COR-L47 (cell line): ENCODE data around the gene AP2A2.

Experiments used
- DNase-seq: peaks from one replicate; lab custom pipeline; 2025; lab: John Stamatoyannopoulos, UW

Gene AP2A2

GRCh38 chr11:1059759-1060158 lies 134.1 kb downstream of the AP2A2 start:
- DNase-seq = no peak

GRCh38 chr11:1060410-1060809 lies 134.7 kb downstream of the AP2A2 start:
- DNase-seq = no peak

- DNase-seq = no peak
These were observed 135.4 kb downstream of the AP2A2 start for GRCh38 chr11:1060852-1061616.
